Duodenal mucosa (tissue), 2 donors: ENCODE results near the gene OR10H1.
"Not testable (repeated sequence)": the region's sequence is repeated elsewhere in the genome, so short reads cannot be mapped to it uniquely, and the experiment has no call there.

Experiments
- H3K27ac ChIP-seq: one replicate; pipeline ENCODE4 v1.7.0; 2013; ENCODE audit warnings: low read depth, low read length
- H3K27me3 ChIP-seq, 2 donors: one replicate each; pipeline ENCODE4 v1.7.0; 2013; ENCODE audit warnings: low read length in 2 of 2, control low read depth in 1 of 2; ENCODE audit not compliant: insufficient read depth in 2 of 2, control insufficient read depth in 1 of 2
- H3K36me3 ChIP-seq, 2 donors: one replicate each; pipeline ENCODE4 v1.7.0; 2013; ENCODE audit warnings: low read length in 2 of 2, control low read depth in 1 of 2; ENCODE audit not compliant: insufficient read depth in 2 of 2, control insufficient read depth in 1 of 2
- H3K4me1 ChIP-seq, 2 donors: one replicate each; pipeline ENCODE4 v1.7.0; 2013; ENCODE audit warnings: low read length in 2 of 2, control low read depth in 1 of 2; ENCODE audit not compliant: insufficient read depth in 2 of 2, control insufficient read depth in 1 of 2
- H3K4me3 ChIP-seq, 2 donors: one replicate each; pipeline ENCODE4 v1.7.0; 2013; ENCODE audit warnings: low read length in 2 of 2, low read depth in 1 of 2
- H3K9ac ChIP-seq, 2 donors: one replicate each; pipeline ENCODE4 v1.7.0; 2013; ENCODE audit warnings: low read length in 2 of 2, low read depth in 1 of 2
- H3K9me3 ChIP-seq, 2 donors: one replicate each; pipeline ENCODE4 v1.7.0; 2013; ENCODE audit warnings: low read length in 2 of 2, control low read depth in 1 of 2; ENCODE audit not compliant: control insufficient read depth in 1 of 2

OR10H1 gene

GRCh38 chr19:15815306-15815705 lies at the start of gene OR10H1:
Gene OR10H1, minus strand, starts transcription at chr19:15815664. Its CDS starts 7,627 bp downstream, at chr19:15808037.
- Histone ChIP-seq H3K9ac (no peak within 1 kb of the TSS), H3K4me1 (no peaks in the 10 kb centered on the region), H3K27me3 (peaks cover 0 to 8% of the 10 kb centered on the region in 2 donors), H3K9me3 (no peaks in the 10 kb centered on the region), H3K4me3 (no peak within 1 kb of the TSS), H3K36me3 (no peaks in the 10 kb centered on the region), H3K27ac (no peak within 1 kb of the TSS)

- Histone ChIP-seq H3K4me3 (no peak overlapping the region), H3K9ac (no peak overlapping the region), H3K9me3 (no peaks in the 10 kb centered on the region), H3K4me1 (no peaks in the 10 kb centered on the region), H3K27ac (no peak overlapping the region), H3K27me3 (peaks cover 2 to 4% of the 10 kb centered on the region in 2 donors), H3K36me3 (no peaks in the 10 kb centered on the region)
Observed at GRCh38 chr19:15864824-15865223, 49.4 kb upstream of the OR10H1 start.

- Histone ChIP-seq H3K27me3 (peaks cover 2 to 4% of the 10 kb centered on the region in 2 donors), H3K9ac (no peak overlapping the region), H3K27ac (no peak overlapping the region), H3K4me3 (no peak overlapping the region), H3K4me1 (no peaks in the 10 kb centered on the region), H3K36me3 (no peaks in the 10 kb centered on the region), H3K9me3 (no peaks in the 10 kb centered on the region)
Observed at GRCh38 chr19:15863272-15863671, 47.8 kb upstream of the OR10H1 start.

- Histone ChIP-seq H3K36me3 (no peaks in the 10 kb centered on the region), H3K27ac (no peak overlapping the region), H3K4me1 (no peaks in the 10 kb centered on the region), H3K27me3 (peaks cover 2 to 4% of the 10 kb centered on the region in 2 donors), H3K4me3 (no peak overlapping the region), H3K9me3 (no peaks in the 10 kb centered on the region), H3K9ac (no peak overlapping the region)
Observed at GRCh38 chr19:15862444-15862843, 47.0 kb upstream of the OR10H1 start.

- Histone ChIP-seq H3K27me3 (peaks cover 2 to 4% of the 10 kb centered on the region in 2 donors), H3K27ac (no peak overlapping the region), H3K9ac (no peak overlapping the region), H3K4me3 (no peak overlapping the region), H3K4me1 (no peaks in the 10 kb centered on the region), H3K9me3 (no peaks in the 10 kb centered on the region), H3K36me3 (no peaks in the 10 kb centered on the region)
Observed at GRCh38 chr19:15860522-15860921, 45.1 kb upstream of the OR10H1 start.

- no peaks in the 10 kb centered on the region for H3K36me3 ChIP-seq
- peaks cover 0 to 2% of the 10 kb centered on the region in 2 donors for H3K27me3 ChIP-seq
- no peak overlapping the region for H3K4me3 ChIP-seq
Observed at GRCh38 chr19:15859187-15859586, 43.7 kb upstream of the OR10H1 start.

GRCh38 chr19:15850385-15850784 lies 34.9 kb upstream of the OR10H1 start:
- Histone ChIP-seq H3K4me3 (no peak overlapping the region), H3K27ac (no peak overlapping the region), H3K9ac (no peak overlapping the region), H3K27me3 (no peaks in the 10 kb centered on the region), H3K36me3 (no peaks in the 10 kb centered on the region), H3K9me3 (no peaks in the 10 kb centered on the region), H3K4me1 (no peaks in the 10 kb centered on the region)

More at GRCh38 chr19:15859187-15859586, 43.7 kb upstream of the OR10H1 start:
- H3K4me1 ChIP-seq: no peaks in the 10 kb centered on the region
- no peak overlapping the region for H3K27ac ChIP-seq
- no peak overlapping the region for H3K9ac ChIP-seq
- H3K9me3 ChIP-seq: no peaks in the 10 kb centered on the region

- H3K4me1 ChIP-seq: peaks cover 0 to 3% of the 10 kb centered on the region in 2 donors
- no peak overlapping the region for H3K9ac ChIP-seq
- no peak overlapping the region for H3K4me3 ChIP-seq
- H3K36me3 ChIP-seq: no peaks in the 10 kb centered on the region
- no peak overlapping the region for H3K27ac ChIP-seq
- no peaks in the 10 kb centered on the region for H3K9me3 ChIP-seq
- H3K27me3 ChIP-seq: no peaks in the 10 kb centered on the region
Observed at GRCh38 chr19:15846923-15847322, 31.5 kb upstream of the OR10H1 start.

GRCh38 chr19:15843894-15844222 lies 28.4 kb upstream of the OR10H1 start:
- not testable (repeated sequence) for H3K4me3 ChIP-seq, H3K27ac ChIP-seq, H3K9ac ChIP-seq, H3K9me3 ChIP-seq, H3K27me3 ChIP-seq, H3K36me3 ChIP-seq, H3K4me1 ChIP-seq

- H3K9ac ChIP-seq: no peak overlapping the region
- H3K4me1 ChIP-seq: peaks cover 0 to 3% of the 10 kb centered on the region in 2 donors
- H3K27me3 ChIP-seq: no peaks in the 10 kb centered on the region
- no peak overlapping the region for H3K4me3 ChIP-seq
- H3K36me3 ChIP-seq: no peaks in the 10 kb centered on the region
- H3K27ac ChIP-seq: no peak overlapping the region
- H3K9me3 ChIP-seq: no peaks in the 10 kb centered on the region
Observed at GRCh38 chr19:15843203-15843893, 27.9 kb upstream of the OR10H1 start.
